CD4-positive, alpha-beta memory T cell (primary cell): ENCODE measurements around the gene DCHS2. TPM values are rescaled to one million over a fixed set of nuclear protein-coding genes. Genes with fewer than 3 reads are reported as not detected.

Experiments
- CTCF ChIA-PET: fragments of 350-600 bp; sonication (Branson Sonifier 250); formaldehyde crosslinking; loops from one replicate; lab custom pipeline; 2021; ENCODE audit warnings: inconsistent platforms; ENCODE audit not compliant: partially characterized antibody; lab: Charles Lee
- POLR2A ChIA-PET: fragments of 350-600 bp; sonication (Branson Sonifier 250); formaldehyde crosslinking; loops from one replicate; lab custom pipeline; 2021; ENCODE audit not compliant: partially characterized antibody; lab: Charles Lee
- DNase-seq, 5 donors: peaks; one replicate each; pipeline versions ENCODE4 v3.0.0 to v3.0.0-alpha.2; 2020 to 2022; ENCODE audit warnings: mixed read lengths in 1 of 5
- H3K27ac ChIP-seq: one replicate; pipeline ENCODE4 v1.7.0; 2013; ENCODE audit warnings: low read depth, low read length
- H3K27me3 ChIP-seq: 2 replicates; pipeline ENCODE4 v1.7.0; 2013; ENCODE audit warnings: mild to moderate bottlenecking, low read length, moderate library complexity; ENCODE audit not compliant: insufficient read depth
- H3K36me3 ChIP-seq: 2 replicates; pipeline ENCODE4 v1.7.0; 2013; ENCODE audit warnings: mild to moderate bottlenecking, low read length, moderate library complexity; ENCODE audit not compliant: insufficient read depth
- H3K4me1 ChIP-seq: 2 replicates; pipeline ENCODE4 v1.7.0; 2013; ENCODE audit warnings: mild to moderate bottlenecking, low read length, moderate library complexity; ENCODE audit not compliant: insufficient read depth
- H3K4me3 ChIP-seq, 2 donors: one replicate each; pipeline ENCODE4 v1.7.0; 2013; ENCODE audit warnings: low read length in 2 of 2, mild to moderate bottlenecking in 1 of 2
- H3K9me3 ChIP-seq, 2 donors: one replicate each; pipeline ENCODE4 v1.7.0; 2013; ENCODE audit warnings: low read length in 2 of 2, control low read depth in 1 of 2; ENCODE audit not compliant: control insufficient read depth in 1 of 2
- H3K27ac Mint-ChIP-seq, 7 donors: one replicate each; pipeline ENCODE4 v1.8.0; 2020 to 2021; ENCODE audit warnings: mixed read lengths in 7 of 7, mild to moderate bottlenecking in 6 of 7, inconsistent platforms in 3 of 7, moderate library complexity in 3 of 7
- H3K27me3 Mint-ChIP-seq, 2 donors: one replicate each; pipeline ENCODE4 v1.8.0; 2020 to 2021; ENCODE audit warnings: mixed read lengths in 2 of 2
- H3K36me3 Mint-ChIP-seq, 2 donors: one replicate each; pipeline ENCODE4 v1.8.0; 2020 to 2021; ENCODE audit warnings: mixed read lengths in 2 of 2, inconsistent platforms in 1 of 2, mild to moderate bottlenecking in 1 of 2
- H3K4me1 Mint-ChIP-seq, 4 donors: one replicate each; pipeline ENCODE4 v1.8.0; 2020 to 2021; ENCODE audit warnings: mixed read lengths in 4 of 4, mild to moderate bottlenecking in 1 of 4
- H3K4me3 Mint-ChIP-seq, 8 donors: one replicate each; pipeline ENCODE4 v1.8.0; 2020 to 2021; ENCODE audit warnings: mixed read lengths in 8 of 8, mild to moderate bottlenecking in 7 of 8, moderate library complexity in 6 of 8, inconsistent platforms in 3 of 8
- H3K9me3 Mint-ChIP-seq, 8 donors: one replicate each; pipeline ENCODE4 v1.8.0; 2020 to 2021; ENCODE audit warnings: mixed read lengths in 8 of 8, mild to moderate bottlenecking in 5 of 8, inconsistent platforms in 3 of 8, moderate library complexity in 1 of 8
- intact Hi-C: fragments of 100-400 bp; cut with micrococcal nuclease; formaldehyde crosslinking; loops from one replicate; pipeline ENCODE4 v1.15.1; 2023
- polyA plus RNA-seq, 2 donors: library from polyadenylated mRNA; unstranded; fragments of 300-500 nt; fragmentation: Illumina TruSeq; gene quantifications; one replicate each; pipeline ENCODE4 v1.2.3, GENCODE V29; 2021
- total RNA-seq, 2 experiments: library from RNA; stranded (reverse); gene quantifications; one replicate each; pipeline ENCODE4 v1.2.3, GENCODE V29; 2021

DCHS2 gene
- total and polyA plus RNA-seq, 4 experiments from 2014 or later = 0.14 to 0.33 (median 0.17) TPM; not detected in 1

- no peaks in the 10 kb centered on the region for H3K4me1 Mint-ChIP-seq
- H3K27ac Mint-ChIP-seq = no peak overlapping the region
- intact Hi-C loops = no loop called here
- H3K27me3 Mint-ChIP-seq = peaks cover 0 to 3% of the 10 kb centered on the region in 2 donors
- CTCF ChIA-PET = no interaction called here
- no peaks in the 10 kb centered on the region for H3K36me3 Mint-ChIP-seq
- Histone ChIP-seq H3K4me3 (no peak overlapping the region), H3K36me3 (no peaks in the 10 kb centered on the region), H3K9me3 (no peaks in the 10 kb centered on the region), H3K27me3 (no peaks in the 10 kb centered on the region), H3K27ac (no peak overlapping the region), H3K4me1 (no peaks in the 10 kb centered on the region)
- H3K4me3 Mint-ChIP-seq = no peak overlapping the region
- DNase-seq = no peak
- H3K9me3 Mint-ChIP-seq = peaks cover 0 to 2% (median 0%) of the 10 kb centered on the region in 8 donors
- POLR2A ChIA-PET = no interaction called here
Measured at GRCh38 chr4:154183264-154183663, 308.3 kb downstream of the DCHS2 start.

Other genes starting within 250 kb of the DCHS2 start
- gene PLRG1, start 58.6 kb upstream of the DCHS2 start, total RNA-seq = 10 to 100 TPM; 77.5 to 81.8 TPM
- 10 to 100 TPM; 84.3 to 91.8 TPM for gene PLRG1, start 58.6 kb upstream of the DCHS2 start, polyA plus RNA-seq
- gene FGB, start 71.2 kb upstream of the DCHS2 start, total RNA-seq = not detected
- not detected for gene FGB, start 71.2 kb upstream of the DCHS2 start, polyA plus RNA-seq
- gene FGA, start 98.9 kb upstream of the DCHS2 start, total RNA-seq = not detected
- gene FGA, start 98.9 kb upstream of the DCHS2 start, polyA plus RNA-seq = not detected
- gene FGG, start 120.9 kb upstream of the DCHS2 start, total RNA-seq = not detected
- not detected for gene FGG, start 120.9 kb upstream of the DCHS2 start, polyA plus RNA-seq